ENCODE data around the gene ZNF891. TPM values are rescaled to one million over a fixed set of nuclear protein-coding genes. Genes with fewer than 3 reads are reported as not detected.

ZNF891 gene
- polyA plus RNA-seq, 2 of the 4 experiments (the other 2 are of a cell fraction), result 0.62 to 1.6 TPM

GRCh38 chr12:133145981-133146380 lies 15.9 kb upstream of the ZNF891 start (continued):
- no peak for TF ChIP-seq ATOH8 (CRISPR knock-in tag; IDR thresholded peaks at IDR 0.05; ENCODE audit: low read depth)
- no peak for TF ChIP-seq KDM1A (IDR thresholded peaks at IDR 0.05; ENCODE audit: low read depth)

GRCh38 chr12:133135747-133136146 lies 5.7 kb upstream of the ZNF891 start:
- H3K27ac ChIP-seq, result no peak overlapping the region
- DNase-seq (ENCODE audit: low read depth in 1 of 2, low spot score in 1 of 2), result no peak
- peaks cover 94% of the 10 kb centered on the region for H3K9me3 ChIP-seq
- ChIA-PET POLR2A (no interaction called here), CTCF (interaction anchor here (0.9 to 1.0 kb wide), 2 partner anchors 16 to 45 kb away, joined by 3 read pairs; partner anchors contain the start of gene ZNF268)
- WGBS (ENCODE audit: missing lambda C conversion rate), result 62% methylated on average over 2 of the region's 2 CpGs
- no peak for TF ChIP-seq ATOH8 (CRISPR knock-in tag; IDR thresholded peaks at IDR 0.05; ENCODE audit: low read depth)
- no peak for TF ChIP-seq FOSB (CRISPR knock-in tag; IDR thresholded peaks at IDR 0.05)
- no peak for TF ChIP-seq POLR2A (IDR thresholded peaks at IDR 0.05; ENCODE audit: low read length)
- TF ChIP-seq CHD2 (IDR thresholded peaks at IDR 0.05; ENCODE audit: low read length, partially characterized antibody), result no peak
- TF ChIP-seq JUN (IDR thresholded peaks at IDR 0.05), result no peak
- no peak for TF ChIP-seq HMGXB4 (CRISPR knock-in tag; IDR thresholded peaks at IDR 0.05; ENCODE audit: borderline replicate concordance)
- TF ChIP-seq TP53 (CRISPR knock-in tag; IDR thresholded peaks at IDR 0.05), result no peak
- no peak for TF ChIP-seq ELK1 (IDR thresholded peaks at IDR 0.05; ENCODE audit: low read depth, low read length)
- no peak for TF ChIP-seq HOXA7 (CRISPR knock-in tag; IDR thresholded peaks at IDR 0.05)
- no peak for TF ChIP-seq PBX3 (IDR thresholded peaks at IDR 0.05)
- no peak for TF ChIP-seq EP300 (IDR thresholded peaks at IDR 0.05)
- no peak for TF ChIP-seq CHD4 (IDR thresholded peaks at IDR 0.05; ENCODE audit: borderline replicate concordance)
- TF ChIP-seq CEBPB (IDR thresholded peaks at IDR 0.05), result no peak
- TF ChIP-seq RAD21 (conservative IDR thresholded peaks at IDR 0.05 in 1 of 2, IDR thresholded peaks at IDR 0.05 in 1 of 2), result no peak
- no peak for TF ChIP-seq TFCP2L1 (CRISPR knock-in tag; IDR thresholded peaks at IDR 0.05)
- no peak for TF ChIP-seq MAX (IDR thresholded peaks at IDR 0.05)
- no peak for TF ChIP-seq CBX8 (IDR thresholded peaks at IDR 0.05)
- no peak for TF ChIP-seq ZC3H11A (IDR thresholded peaks at IDR 0.05)
- no peak for TF ChIP-seq NFE2L2 (conservative IDR thresholded peaks at IDR 0.05; ENCODE audit: low read length)
- no peak for TF ChIP-seq HES2 (IDR thresholded peaks at IDR 0.05)
- no peaks in the 10 kb centered on the region for H3K4me1 ChIP-seq
- FAIRE-seq, result no peak
- no peak for ATAC-seq
- H3K4me3 ChIP-seq, result no peak overlapping the region
- H3K4me2 ChIP-seq, result no peak overlapping the region

All from A549 (cell line).